ENCODE results near the gene PXT1. TPM values are rescaled to one million over a fixed set of nuclear protein-coding genes. Genes with fewer than 3 reads are reported as not detected.

PXT1 gene
- total RNA-seq, 2 experiments from 2014 or later = 0.25 TPM; not detected in 1

GRCh38 chr6:36386495-36387439, 55.9 kb downstream of the PXT1 start:
- no peak overlapping the region for H3K27ac ChIP-seq (ENCODE audit: low read depth, low read length, poor library complexity, severe bottlenecking)
- TF ChIP-seq CTCF (conservative IDR thresholded peaks at IDR 0.05; ENCODE audit: low read length) (no peak), EZH2phosphoT487 (IDR thresholded peaks at IDR 0.05; ENCODE audit: borderline replicate concordance, low read depth, low read length) (no peak)
- H3K9me2 ChIP-seq (ENCODE audit: insufficient read depth, low read length) = no peaks in the 10 kb centered on the region
- H3K79me2 ChIP-seq (ENCODE audit: insufficient read depth, low read depth, low read length) = no peaks in the 10 kb centered on the region
- no peak overlapping the region for H2AFZ ChIP-seq (ENCODE audit: low read length)
- H3K36me3 ChIP-seq (ENCODE audit: insufficient read depth, low read length) = no peaks in the 10 kb centered on the region
- CTCF ChIA-PET (ENCODE audit: unreplicated experiment) = no interaction called here
- intact Hi-C loops (cut with micrococcal nuclease; ENCODE audit: unreplicated experiment) = no loop called here
- POLR2A ChIA-PET = no interaction called here
- no peak overlapping the region for H3K4me2 ChIP-seq (ENCODE audit: low read length)
- no peak for DNase-seq (ENCODE audit: low spot score)
- no TSS peak for BruUV-seq (replicated peaks)
- no peak overlapping the region for H3K4me3 ChIP-seq (ENCODE audit: low read depth, low read length, poor library complexity, severe bottlenecking)
- no peaks in the 10 kb centered on the region for H4K20me1 ChIP-seq (ENCODE audit: insufficient read depth, low read length)
- H3K4me1 ChIP-seq (ENCODE audit: insufficient read depth, low read length, poor library complexity, severe bottlenecking) = peaks cover 7% of the 10 kb centered on the region
- H3K9me3 ChIP-seq (ENCODE audit: low read length) = no peaks in the 10 kb centered on the region

- POLR2A ChIA-PET = no interaction called here
- Histone ChIP-seq H4K20me1 (ENCODE audit: insufficient read depth, low read length) (no peaks in the 10 kb centered on the region), H3K79me2 (ENCODE audit: insufficient read depth, low read depth, low read length) (no peaks in the 10 kb centered on the region), H3K9me2 (ENCODE audit: insufficient read depth, low read length) (no peaks in the 10 kb centered on the region), H3K9me3 (ENCODE audit: low read length) (no peaks in the 10 kb centered on the region), H3K36me3 (ENCODE audit: insufficient read depth, low read length) (no peaks in the 10 kb centered on the region), H3K4me2 (ENCODE audit: low read length) (no peak overlapping the region), H3K4me1 (ENCODE audit: insufficient read depth, low read length, poor library complexity, severe bottlenecking) (peaks cover 7% of the 10 kb centered on the region), H3K4me3 (ENCODE audit: low read depth, low read length, poor library complexity, severe bottlenecking) (no peak overlapping the region), H2AFZ (ENCODE audit: low read length) (peak overlapping the region; percentile 52; the same call in 1 of the 2 replicates), H3K27ac (ENCODE audit: low read depth, low read length, poor library complexity, severe bottlenecking) (no peak overlapping the region)
- DNase-seq (ENCODE audit: low spot score) = no peak
- TF ChIP-seq EZH2phosphoT487 (IDR thresholded peaks at IDR 0.05; ENCODE audit: borderline replicate concordance, low read depth, low read length) (no peak), CTCF (conservative IDR thresholded peaks at IDR 0.05; ENCODE audit: low read length) (no peak)
- no TSS peak for BruUV-seq (replicated peaks)
- intact Hi-C loops (cut with micrococcal nuclease; ENCODE audit: unreplicated experiment) = no loop called here
- CTCF ChIA-PET (ENCODE audit: unreplicated experiment) = no interaction called here
These were observed 58.6 kb downstream of the PXT1 start for GRCh38 chr6:36384095-36384494.

- intact Hi-C loops (cut with micrococcal nuclease; ENCODE audit: unreplicated experiment) = no loop called here
- H3K79me2 ChIP-seq (ENCODE audit: insufficient read depth, low read depth, low read length) = no peaks in the 10 kb centered on the region
- peak overlapping the region; percentile 19; the same call in 1 of the 2 replicates for H3K4me2 ChIP-seq (ENCODE audit: low read length)
- H4K20me1 ChIP-seq (ENCODE audit: insufficient read depth, low read length) = no peaks in the 10 kb centered on the region
- H3K4me3 ChIP-seq (ENCODE audit: low read depth, low read length, poor library complexity, severe bottlenecking) = no peak overlapping the region
- ChIA-PET CTCF (ENCODE audit: unreplicated experiment) (no interaction called here), POLR2A (interaction anchor here (0.6 kb wide), 1 partner anchor 1535 kb away, joined by 3 read pairs; no protein-coding TSS in a partner anchor)
- H3K9me3 ChIP-seq (ENCODE audit: low read length) = no peaks in the 10 kb centered on the region
- no peak for TF ChIP-seq EZH2phosphoT487 (IDR thresholded peaks at IDR 0.05; ENCODE audit: borderline replicate concordance, low read depth, low read length)
- TF ChIP-seq CTCF (conservative IDR thresholded peaks at IDR 0.05; ENCODE audit: low read length) = no peak
- H3K27ac ChIP-seq (ENCODE audit: low read depth, low read length, poor library complexity, severe bottlenecking) = no peak overlapping the region
- H3K9me2 ChIP-seq (ENCODE audit: insufficient read depth, low read length) = no peaks in the 10 kb centered on the region
- peak overlapping the region; percentile 52 for H2AFZ ChIP-seq (ENCODE audit: low read length)
- BruUV-seq (replicated peaks) = no TSS peak
- H3K36me3 ChIP-seq (ENCODE audit: insufficient read depth, low read length) = no peaks in the 10 kb centered on the region
- DNase-seq (ENCODE audit: low spot score) = no peak
- peaks cover 7% of the 10 kb centered on the region for H3K4me1 ChIP-seq (ENCODE audit: insufficient read depth, low read length, poor library complexity, severe bottlenecking)
These were observed 59.0 kb downstream of the PXT1 start for GRCh38 chr6:36383606-36384005.

All from OCI-LY7 (cell line).